ENCODE measurements around the gene ORAI1.
"Not testable (repeated sequence)": the region's sequence is repeated elsewhere in the genome, so short reads cannot be mapped to it uniquely, and the experiment has no call there.

Gene ORAI1

DNA sequence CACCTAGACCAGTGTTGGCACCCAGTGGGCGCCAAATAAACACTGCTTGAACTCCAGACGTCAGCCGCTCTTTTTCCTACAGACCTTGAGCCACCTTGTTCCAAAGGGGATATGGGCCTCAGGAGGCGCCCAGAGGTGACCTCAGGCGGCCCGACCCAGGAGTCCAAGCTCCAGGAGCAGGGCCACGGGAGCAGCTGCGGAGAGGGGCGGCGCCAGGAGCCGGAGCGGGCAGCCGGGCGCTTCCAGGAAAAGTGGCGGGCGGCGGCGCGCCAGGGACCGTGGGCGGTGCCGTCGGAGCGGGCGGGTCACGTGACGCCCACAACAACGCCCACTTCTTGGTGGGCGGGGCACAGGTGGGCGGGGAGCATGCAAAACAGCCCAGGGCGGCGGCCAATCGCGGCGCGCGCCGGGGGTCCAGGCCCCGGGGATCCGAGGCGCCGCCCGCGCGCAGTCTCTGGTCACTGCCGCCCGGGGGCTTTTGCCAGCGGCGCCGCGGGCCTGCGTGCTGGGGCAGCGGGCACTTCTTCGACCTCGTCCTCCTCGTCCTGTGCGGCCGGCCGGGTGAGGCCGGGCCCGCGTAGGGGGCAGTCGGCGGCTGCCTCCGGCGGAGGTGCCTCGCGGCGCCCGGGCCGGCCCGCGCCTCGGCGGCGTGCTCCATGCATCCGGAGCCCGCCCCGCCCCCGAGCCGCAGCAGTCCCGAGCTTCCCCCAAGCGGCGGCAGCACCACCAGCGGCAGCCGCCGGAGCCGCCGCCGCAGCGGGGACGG is at the start of gene ORAI1:
Gene ORAI1 (plus strand): TSS at position 444 of the 766 bp plus-strand sequence.
- DNase-seq (ENCODE audit: low read depth): peak; percentile 85

- DNase-seq (ENCODE audit: low read depth): no peak
Measured at GRCh38 chr12:121576851-121577391, 49.4 kb upstream of the ORAI1 start.

DNA sequence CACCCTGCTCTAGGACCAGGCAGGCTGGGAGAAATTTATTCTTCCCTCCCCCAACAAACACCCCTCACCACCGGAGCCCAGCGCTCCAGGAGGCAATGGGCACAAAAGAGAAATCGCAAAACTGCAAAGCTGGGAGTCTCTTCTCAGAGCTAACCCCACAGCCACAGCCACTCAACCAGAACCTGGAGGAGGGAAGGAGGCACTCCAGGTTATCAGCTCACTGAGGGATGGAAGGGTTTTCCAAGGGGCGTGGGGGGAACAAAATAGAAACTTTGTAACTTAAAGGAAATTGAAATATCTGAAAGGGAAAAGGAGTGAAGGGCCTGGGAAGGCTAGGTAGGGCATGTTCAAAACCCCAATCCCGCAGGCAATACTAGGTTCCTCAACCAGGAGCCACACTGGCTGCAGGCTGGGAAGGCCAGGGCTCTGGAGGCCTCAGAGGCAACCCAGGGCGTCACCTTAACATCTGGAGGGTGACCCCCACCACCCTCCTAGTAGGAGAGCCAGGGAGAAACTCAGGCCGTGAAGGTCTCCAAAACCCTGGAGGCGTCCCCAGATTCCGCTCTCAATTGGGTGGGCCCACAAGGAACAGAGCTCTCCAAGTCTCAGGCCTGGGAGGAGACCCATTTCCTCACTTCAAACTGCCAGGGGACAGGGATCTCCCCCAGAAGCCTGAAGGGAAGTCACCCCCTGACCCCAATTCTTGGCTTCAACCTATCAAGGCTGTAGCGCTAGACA is 48.7 kb upstream of the ORAI1 start:
- DNase-seq (ENCODE audit: low read depth): no peak

DNA sequence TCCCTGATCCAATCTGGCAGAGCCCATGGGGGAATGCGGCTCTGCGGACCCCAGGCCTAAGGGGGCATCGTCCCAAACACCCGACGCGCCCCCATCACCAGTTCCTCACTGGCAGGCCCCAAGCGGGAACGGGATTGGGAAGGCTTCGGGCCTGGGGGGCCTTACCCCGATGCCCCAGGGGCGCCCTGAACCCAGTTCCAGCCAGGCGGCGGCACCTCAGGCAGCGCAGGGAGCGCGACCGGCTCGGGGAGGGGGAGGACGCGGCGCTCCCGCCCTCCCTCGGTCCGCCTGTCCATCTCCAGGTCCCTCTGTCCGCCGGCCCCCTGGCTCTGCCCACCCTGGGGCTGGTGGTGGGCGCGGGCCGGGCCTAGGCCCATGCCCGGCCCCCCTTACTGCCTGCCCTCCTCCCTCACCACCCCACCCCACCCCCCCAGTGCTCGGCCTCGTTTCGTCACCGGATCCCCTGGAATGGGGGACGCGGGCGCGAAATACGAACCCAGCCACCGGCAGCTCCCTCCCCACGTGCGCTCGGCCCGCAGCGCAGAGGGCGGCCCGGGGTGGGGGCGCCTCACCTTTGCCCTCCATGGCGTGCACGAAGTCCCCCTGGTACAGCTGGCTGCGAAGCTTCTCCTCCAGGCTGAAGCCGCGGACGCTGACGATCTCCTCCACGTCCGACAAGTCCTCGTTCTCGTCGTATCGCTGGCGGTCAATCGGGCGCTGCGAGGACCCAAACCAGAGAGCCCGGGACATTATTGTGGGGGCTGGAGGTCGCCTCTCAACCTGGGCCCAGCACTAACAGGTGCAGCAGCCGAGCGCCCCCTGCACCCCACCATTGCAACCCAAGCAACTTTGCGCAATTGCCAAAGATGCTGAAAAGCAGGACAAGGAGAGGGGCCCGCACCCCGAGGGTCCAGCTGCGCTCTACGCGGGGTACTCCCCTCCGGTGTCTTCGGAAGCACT is 47.8 kb upstream of the ORAI1 start:
- DNase-seq (ENCODE audit: low read depth): no peak

DNA sequence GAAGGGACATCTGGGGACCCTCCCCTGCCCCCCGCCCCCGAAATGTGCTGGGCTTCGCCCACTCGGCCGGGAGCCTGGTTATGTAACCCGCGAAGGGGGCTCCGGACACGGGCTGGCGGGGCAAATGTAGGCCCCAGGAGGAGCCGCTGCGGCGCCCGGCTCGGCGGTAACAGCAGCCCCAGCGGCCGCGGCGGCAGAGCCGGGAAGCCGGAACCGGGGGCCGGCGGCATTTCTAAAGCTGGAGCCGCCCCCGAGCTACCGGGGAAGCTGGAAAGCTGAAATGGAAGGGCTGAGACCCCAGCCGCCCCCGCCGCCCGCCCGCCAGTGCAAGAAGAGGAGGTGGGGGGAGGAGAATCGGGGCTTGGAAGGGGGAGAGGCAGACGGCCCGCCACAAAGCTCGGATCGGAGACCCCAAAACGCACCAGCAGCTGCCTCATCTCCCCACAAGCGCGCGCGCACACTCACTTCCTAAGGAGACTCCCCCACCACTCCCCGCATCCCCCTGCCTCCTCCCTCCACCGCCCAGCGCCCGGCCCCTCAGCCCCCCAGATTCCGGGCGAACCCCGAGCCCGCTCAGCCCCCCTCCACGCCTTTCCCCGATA is 47.0 kb upstream of the ORAI1 start:
- DNase-seq (ENCODE audit: low read depth): no peak

GRCh38 chr12:121579981-121580868 is 46.1 kb upstream of the ORAI1 start:
- DNase-seq (ENCODE audit: low read depth): peak; percentile 57

- DNase-seq (ENCODE audit: low read depth): no peak
Measured at GRCh38 chr12:121580959-121581685, 45.2 kb upstream of the ORAI1 start, which contains the start of gene KDM2B. Gene KDM2B (minus strand): TSS chr12:121581023. CDS start chr12:121580911, 112 bp downstream.

DNA sequence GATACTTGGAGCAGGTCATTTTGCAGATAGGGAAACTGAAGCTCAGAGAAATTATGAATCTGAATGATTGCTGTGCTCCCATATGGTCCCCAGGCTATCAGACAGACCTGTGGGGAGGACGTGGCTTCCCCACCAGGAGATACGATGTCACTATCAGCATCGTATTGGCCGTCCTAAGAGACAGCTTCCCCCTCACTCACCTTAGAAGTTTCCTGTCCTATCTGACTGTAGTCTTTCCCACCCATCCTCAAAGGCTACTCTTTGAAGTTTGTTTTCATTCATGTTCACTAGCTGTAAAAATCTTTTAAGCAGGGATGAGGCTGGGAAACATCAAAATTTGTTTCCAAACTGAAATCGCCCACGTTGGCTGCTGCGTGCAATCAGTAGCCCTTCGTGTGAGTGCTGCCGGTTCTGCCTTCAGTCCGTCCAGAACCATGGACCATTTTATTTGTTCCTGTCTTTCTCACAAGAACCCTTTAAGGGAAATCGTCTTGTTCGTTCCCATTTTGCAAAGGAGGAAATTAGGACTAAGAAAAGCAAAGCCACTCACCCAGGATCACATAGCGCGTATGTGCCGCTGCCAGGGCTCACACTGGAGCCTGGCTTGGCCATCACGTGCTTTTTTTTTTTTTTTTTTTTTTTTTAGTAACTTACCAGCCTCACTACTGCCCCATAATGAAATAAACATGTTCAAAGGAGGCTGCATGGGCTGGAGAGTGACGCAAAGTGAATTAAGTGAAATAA is 44.5 kb upstream of the ORAI1 start:
- no peak for DNase-seq (ENCODE audit: low read depth)

- no peak for DNase-seq (ENCODE audit: low read depth)
Measured at GRCh38 chr12:121582583-121583333, 43.6 kb upstream of the ORAI1 start.

DNA sequence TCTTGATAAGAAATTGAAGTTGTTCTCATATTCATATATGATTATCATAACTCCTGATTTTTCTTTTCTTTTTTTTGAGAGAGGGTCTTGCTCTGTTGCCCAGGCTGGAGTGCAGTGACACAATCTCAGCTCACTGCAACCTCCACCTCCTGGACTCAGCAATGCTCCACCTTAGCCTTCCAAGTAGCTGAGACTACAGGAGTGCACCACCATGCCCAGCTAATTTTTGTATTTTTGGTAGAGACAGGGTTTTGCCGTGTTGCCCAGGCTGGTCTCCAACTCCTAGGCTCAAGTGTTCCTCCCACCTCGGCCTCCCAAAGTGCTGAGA is 43.0 kb upstream of the ORAI1 start:
- not testable (repeated sequence) for DNase-seq (ENCODE audit: low read depth)

DNA sequence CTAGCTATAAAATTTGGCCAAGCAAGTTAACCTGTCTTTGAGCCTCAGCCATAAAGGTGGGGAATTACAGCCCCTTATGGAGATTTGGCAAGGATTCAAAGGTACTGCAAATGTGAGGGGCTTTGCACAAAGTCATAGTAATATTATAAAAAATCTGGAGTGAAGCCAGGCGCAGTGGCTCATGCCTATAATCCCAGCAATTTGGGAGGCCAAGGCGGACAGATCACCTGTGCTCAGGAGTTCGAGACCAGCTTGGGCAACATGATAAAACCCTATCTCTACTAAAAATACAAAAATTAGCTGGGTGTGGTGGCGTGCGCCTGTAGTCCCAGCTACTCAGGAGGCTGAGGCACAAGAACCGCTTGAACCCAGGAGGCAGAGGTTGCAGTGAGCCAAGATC is 41.4 kb upstream of the ORAI1 start:
- DNase-seq (ENCODE audit: low read depth): not testable (repeated sequence)

DNA sequence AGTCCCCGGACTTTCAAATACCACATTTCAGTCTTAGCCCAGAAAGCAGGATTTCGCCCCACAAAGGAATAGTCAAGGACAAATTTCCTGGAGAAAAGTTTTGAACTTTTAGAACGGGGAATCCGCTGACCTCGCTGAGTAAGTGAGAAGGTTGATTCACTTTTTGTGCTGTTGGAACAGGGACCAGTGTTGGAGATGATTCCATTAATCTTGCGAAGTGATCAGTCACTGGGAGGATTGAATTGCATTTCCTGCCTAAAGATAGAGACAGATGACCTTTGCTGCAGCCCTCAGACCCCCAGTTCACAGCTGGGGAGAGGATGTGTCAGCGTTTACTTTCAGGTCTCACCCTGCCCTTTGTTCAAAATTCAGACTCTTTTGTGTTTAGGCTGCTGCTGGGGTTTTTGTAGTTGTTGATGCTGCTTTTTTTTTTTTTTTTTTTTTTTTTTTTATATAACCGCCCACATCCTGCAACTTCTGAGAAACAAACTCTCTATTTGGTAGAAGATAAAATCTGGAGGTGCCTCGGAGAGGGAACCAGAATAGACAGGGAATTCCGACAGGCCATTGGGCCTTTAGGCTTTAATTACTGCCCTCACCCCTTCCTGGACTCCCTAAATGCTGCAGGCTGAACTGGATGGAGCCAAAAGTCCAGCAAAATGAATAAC is 35.7 kb upstream of the ORAI1 start:
- no peak for DNase-seq (ENCODE audit: low read depth)

DNA sequence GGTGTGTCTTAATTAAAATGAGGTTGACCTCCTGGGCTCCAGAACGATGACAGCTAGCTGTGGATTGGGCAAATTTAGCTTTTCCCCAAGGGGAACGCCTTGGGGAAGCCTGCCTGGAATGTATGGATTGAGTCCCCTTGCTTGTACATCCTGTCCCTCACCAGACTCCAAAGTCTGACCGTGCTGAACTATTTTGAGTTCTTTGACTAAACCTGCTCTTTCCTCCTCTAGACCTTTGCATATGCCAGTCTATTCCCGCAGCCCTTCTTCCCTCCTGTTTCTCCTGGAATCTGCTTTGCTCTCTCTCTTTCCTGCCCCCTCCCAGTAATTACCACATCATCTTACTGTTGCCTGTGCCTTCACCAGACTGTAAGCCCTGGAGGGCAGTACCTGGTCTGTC is 34.0 kb upstream of the ORAI1 start:
- DNase-seq (ENCODE audit: low read depth): no peak

DNA sequence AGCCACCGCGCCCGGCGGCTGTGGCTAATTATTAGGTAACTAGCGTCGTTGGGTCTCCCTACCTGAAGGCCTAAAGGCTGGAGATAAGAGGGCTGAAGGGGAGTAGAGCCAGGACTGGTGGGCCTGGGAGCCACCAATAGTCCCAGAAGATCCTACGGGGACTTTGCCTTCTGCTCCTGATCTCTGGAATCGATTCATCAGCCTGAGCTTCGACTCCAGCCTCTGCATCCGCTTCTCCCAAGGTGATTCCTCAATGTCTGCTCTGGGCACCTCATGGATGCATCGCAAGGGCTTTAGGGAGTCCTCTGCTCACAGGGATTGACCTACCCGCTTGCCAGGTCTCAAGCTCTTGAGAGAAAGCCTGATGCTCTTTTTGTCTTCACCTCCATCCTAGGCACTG is 30.8 kb upstream of the ORAI1 start:
- DNase-seq (ENCODE audit: low read depth): no peak

DNA sequence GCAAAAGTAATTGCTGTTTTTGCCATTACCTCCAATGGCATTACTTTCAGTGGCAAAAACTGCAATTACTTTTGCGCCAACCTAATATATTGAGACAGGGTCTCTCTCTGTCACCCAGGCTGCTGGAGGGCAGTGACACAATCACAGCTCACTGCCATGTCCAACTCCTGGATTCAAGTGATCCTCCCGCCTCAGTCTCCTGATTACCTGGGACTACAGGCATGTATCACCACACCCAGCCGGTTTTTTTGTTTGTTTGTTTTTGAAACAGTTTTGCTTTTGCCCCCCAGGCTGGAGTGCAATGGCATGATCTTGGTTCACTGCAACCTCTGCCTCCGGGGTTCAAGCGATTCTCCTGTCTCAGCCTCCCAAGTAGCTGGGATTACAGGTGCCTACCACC is 29.8 kb upstream of the ORAI1 start:
- DNase-seq (ENCODE audit: low read depth): no peak

GRCh38 chr12:121600702-121601336 is 25.5 kb upstream of the ORAI1 start:
- no peak for DNase-seq (ENCODE audit: low read depth)

GRCh38 chr12:121602766-121603165 is 23.6 kb upstream of the ORAI1 start:
- no peak for DNase-seq (ENCODE audit: low read depth)
